Kidney glomerular epithelial cell (primary cell): ENCODE measurements around the gene SLC30A3.
"Not testable (repeated sequence)": the region's sequence is repeated elsewhere in the genome, so short reads cannot be mapped to it uniquely, and the experiment has no call there.

ENCODE experiments used
- DNase-seq: peaks from one replicate; lab custom pipeline; 2025; lab: John Stamatoyannopoulos, UW

SLC30A3 gene

DNA sequence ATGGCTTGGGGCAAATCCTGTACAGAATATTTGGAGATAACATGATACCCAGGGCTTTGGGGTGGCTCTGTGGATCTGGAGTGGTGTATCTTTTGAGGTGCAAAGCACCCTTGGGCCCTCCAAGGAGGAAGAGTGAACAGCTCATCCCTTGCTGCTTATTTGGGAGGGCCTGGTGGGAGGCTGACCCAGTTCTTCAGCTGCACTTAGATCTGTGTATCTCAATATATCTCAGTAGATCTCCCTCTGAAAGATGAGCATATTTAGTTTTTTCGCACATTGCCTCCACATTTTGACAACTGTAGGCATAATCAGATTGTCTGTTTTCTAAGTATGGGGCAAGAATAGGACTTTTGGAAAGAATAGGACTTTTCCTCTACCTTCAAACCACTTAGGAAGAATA is 22.1 kb upstream of the SLC30A3 start:
- DNase-seq: no peak

DNA sequence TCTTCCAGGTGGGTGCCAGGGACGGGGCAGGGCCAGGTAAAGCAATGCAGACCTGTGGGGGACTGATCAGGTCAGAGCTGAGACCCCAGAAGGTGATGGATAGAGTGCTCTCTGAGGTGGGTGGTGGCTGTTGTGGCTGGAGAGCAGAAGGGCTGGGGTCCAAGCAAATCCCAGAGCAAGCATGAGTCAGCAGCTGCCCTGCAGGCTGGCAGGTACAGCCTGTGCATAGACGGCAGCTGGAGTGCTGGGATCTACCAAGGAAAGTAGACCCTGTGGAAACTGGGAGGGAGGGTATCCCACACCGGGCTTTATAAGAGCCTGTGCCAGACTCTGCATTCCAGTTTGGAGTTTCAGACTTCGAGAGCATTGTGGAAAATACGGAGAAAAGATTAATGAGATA is 20.0 kb upstream of the SLC30A3 start:
- no peak for DNase-seq

DNA sequence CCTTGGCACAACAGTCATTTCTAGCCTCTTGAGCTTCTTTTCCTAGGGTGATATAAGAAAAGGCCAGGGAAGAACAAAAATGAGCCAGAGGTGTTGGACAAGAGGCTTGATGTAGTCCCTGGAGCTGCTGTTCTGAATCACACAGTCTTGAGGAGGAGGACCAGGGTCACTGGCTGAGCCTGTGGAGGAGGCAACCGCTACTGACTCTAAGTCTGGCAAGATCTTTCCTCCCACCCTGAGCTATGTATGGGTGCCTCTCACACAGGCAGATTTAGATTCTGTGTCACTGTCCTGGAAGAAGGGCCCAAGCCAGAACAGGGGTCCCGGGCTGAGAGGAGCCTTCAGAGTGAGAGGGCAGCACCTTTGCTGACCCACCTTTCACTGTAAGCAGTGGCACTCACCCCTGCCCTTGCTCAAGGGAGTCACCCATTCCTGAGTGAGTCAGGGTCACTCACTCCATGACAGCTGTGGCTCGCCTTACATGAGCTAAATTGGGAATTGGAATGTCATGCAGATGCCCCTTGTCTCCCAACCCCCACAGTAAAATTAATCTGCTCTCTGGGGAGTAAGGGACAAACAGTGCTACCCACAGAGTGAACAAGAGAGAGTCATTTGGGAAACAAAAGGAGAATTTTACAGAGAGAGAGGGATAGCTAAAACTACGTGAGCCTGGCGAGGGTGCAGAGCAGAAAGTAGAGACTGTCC is 19.2 kb upstream of the SLC30A3 start, which contains the start of gene TRIM54:
Gene TRIM54 (plus strand): TSS at position 575 of the 705 bp plus-strand sequence. CDS start 303 bp downstream, outside the sequence.
- peak; percentile 17 for DNase-seq

DNA sequence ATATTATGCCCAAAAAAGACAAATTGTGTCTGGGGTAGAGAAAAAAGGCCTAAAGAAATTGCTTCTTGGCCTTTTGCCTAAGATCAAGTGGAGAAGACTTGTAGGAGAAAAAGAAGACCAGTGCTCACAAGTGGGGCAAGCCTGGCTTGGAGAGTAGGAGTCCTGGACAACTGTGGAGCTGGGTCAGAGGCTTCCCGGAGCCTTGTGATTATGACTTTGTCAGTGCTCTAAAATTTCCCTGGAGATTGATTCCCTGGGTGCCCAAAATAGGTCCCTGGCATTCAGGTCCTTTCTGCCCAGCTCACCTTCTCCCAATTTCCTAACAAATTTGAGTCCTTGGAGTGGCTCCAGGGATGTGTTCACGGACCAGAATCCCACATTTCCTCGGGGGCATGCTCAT is 18.6 kb upstream of the SLC30A3 start:
- DNase-seq: no peak

DNA sequence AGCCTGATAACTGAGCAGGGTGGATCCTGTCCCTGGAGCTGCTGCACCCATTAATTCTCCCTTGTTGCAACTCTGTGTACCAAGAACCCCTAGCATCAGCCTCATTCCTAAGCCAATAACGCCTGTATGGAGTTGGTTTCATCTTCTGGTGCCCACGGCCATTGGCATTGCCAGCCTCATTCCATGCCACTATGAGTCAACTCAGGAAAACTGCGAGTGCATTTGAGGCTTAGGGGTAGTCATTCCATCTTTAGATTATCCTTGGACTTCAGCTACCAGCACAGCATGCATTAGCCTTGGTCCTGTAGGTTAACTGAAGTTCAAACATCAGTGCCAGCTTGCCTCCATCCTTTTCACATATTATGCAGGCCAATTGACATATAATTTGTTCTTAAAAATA is 18.0 kb upstream of the SLC30A3 start:
- DNase-seq: no peak

DNA sequence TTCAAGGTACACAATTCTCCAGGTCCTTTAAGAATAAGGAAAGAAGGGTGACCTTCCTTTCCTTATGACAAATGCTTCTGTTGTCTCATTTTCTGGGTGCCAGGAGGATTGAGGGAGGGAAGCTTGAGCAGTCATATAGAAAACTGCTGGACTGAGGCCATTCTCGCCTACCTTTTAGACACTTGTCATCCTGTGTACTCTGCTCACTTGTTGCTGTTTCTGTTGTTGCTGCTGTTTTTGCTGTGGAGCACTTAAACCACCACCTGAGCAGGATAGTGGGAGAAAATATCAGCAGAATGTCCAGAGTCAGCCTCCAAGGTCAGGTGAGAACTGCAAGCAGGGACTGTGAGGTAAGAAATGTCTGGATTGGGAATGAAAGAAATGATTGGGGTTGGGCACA is 15.2 kb upstream of the SLC30A3 start:
- no peak for DNase-seq

DNA sequence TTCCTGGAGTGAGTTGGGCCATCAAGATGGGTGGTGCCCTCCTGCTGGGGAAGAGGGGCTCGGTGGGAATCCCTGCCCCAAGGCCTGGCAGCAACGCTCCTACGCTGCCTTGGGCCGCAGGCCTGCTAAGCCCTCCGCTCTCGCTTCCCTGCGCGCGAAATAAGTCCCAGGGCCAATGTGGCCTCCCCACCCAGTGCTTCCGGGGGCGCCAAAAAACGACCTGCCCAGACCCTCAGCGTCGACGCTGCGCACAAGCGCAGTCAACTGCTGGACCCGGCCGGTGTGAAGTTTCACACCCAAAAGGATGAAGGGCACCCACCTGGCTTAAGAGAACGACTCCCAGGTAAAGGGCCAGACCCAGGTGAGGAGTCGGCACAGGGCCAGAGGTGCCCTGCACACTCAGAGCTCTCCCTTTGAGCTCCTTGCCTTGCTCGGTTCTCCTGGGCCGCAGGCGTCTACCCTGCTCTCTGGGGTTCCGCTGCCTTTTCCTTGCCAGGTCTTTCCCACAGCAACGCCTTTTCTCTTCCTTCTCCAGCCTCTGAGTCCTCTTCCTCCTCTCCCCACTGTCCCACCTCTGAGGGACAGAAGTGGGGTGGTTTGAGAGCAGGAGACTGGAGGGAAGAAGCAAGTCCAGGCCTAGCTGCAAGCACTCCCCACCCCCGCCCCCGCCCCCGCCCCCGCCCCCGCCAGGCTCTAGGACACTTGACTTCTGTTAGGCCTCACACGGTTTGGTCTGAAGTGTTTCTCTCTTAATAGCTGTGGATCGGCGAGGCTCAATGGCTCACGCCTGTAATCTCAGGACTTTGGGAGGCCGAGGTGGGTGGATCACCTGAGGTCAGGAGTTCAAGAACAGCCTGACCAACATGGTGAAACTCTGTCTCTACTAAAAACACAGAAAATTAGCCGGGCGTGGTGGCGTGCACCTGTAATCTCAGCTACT is 12.6 kb upstream of the SLC30A3 start, which contains the start of gene DNAJC5G:
Gene DNAJC5G (plus strand): TSS at position 223 of the 940 bp plus-strand sequence. CDS start 1,296 bp downstream, outside the sequence.
- DNase-seq: no peak

DNA sequence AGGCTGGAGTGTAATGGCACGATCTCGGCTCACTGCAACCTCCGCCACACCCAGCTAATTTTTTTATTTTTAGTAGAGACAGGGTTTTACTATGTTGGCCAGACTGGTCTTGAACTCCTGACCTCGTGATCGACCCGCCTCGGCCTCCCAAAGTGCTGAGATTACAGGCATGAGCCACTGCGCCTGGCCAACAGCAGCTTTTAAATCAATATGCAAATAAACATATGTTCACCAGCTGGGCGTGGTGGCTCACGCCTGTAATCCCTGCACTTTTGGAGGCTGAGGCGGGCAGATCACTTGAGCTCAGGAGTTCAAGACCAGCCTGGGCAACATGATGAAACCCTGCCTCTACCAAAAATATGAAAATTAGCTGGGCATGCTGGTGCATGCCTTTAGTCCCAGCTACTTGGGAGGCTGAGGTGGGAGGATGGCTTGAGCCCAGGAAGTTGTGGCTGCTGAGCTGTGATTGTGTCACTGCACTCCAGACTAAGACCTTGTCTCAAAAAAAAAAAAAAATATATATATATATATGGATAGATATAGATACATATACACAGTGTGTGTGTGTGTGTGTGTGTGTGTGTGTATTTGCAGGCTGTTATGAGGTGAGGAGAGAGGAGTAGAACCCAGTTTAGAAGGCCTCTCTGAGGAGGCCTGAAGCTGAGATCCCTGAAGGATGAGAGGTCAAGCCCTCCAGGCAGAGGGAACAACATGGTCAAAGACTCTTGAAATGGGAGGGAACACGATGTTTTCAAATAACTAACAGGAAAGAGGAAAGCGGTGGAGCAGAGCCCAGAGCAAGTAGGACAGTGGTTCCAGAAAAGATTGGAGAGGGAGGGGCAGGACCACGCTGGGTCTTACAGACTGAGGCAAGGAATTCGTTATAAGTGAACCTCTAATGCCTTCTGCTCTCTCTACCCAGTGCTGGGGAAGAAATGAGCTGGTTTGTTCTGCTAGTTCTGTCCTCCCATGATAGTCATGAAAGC is 10.0 kb upstream of the SLC30A3 start:
- DNase-seq: not testable (repeated sequence)

DNA sequence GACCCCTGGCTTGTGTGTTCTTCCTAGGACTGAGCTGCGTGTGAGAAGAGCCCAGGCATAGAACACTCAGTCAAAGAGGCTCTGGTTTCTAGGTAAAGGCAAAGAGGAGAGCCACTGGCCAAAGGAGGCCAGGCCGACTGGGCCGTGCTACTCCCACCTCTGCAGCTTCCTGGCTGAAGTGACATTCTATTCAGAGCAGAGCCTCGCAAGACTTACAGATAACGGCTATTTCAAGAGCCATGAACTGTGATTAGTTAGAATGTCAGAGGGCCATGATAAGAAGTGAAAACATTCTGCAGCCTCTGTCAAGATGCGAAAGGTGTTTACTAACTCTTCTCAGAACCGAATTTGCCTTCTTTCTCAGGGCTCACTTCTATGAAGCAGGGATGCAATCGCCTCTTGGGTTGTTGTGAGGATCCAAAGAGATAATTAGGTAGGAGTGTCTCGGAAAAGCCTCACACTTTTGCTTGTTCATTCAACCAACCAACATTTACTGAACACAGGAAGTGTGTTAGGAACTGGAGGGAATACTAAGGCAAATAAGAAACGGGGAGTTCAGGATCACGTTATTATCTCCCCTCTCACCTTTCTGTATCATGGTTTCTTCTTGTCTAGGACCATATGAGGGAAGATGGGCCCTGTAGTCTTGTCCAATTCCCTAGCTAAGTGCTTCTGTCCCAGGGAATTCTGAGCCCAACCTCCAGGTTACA is 8.9 kb upstream of the SLC30A3 start:
- no peak for DNase-seq

DNA sequence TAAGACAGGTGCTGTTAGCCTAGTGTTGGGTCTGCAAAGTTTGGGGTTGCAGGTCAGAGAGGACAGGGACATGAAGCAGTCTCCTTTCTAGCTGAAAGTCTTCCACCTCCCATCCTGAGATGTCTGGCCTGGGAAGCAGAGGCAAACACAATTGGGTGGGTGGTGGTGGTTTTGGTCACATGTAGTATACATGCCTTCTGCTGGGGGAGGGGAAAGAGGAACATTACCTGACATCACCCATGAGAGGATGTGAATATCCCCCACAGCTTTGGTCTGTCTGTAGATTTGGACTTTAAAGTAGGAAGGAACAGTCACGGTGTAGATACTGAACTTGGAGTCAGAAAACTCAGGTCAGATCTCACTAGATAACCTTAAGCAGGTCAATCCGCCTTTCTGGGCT is 7.8 kb upstream of the SLC30A3 start:
- DNase-seq: no peak

DNA sequence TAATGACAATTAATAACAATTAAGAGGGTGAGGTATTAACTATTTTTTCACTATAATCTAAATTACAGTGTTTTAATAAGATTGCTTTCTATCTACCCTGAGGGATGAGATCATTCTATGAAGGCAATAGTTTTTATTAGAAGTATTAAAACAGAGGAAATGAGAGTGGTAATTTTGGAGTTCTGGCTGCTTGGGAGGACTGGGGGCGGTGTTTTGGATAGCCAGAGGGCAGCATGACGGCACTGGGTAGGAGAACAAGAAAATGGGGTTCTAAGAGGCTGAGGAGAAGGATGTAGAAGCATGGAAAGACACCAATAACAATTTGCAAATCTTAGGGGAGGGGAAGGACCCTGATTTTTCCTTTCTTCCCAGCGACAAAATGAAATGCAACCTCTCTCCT is 7.3 kb upstream of the SLC30A3 start:
- no peak for DNase-seq

DNA sequence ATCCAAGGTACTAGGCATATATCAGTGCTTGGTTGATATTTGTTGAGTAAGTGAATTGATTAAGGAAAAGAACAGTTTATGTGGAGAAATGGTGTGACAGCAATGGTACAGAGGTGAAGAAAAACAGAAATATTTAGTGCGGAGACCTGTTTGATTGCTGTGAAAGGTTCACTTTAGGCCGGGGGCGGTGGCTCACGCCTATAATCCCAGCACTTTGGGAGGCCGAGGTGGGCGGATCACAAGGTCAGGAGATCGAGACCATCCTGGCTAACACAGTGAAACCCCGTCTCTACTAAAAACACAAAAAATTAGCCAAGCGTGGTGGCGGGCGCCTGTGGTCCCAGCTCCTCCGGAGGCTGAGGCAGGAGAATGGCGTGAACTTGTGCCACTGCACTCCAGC is 5.4 kb upstream of the SLC30A3 start:
- not testable (repeated sequence) for DNase-seq

DNA sequence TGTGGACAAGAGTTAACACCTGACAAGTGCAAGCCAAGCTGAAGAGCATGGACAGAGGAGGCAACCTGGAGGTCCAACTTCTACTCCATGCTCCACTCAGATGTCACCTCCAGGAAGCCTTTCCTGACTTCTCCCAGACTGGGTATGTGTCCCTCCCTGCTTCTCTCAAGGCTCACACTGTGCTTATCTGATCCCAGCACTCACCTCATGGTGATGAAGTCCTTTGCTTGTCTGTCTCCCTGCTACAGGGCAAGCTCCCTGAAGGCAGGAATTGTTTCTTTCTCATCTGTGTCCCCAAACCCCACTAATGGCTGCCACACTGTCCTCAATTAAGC is 2.7 kb upstream of the SLC30A3 start:
- DNase-seq: no peak

DNA sequence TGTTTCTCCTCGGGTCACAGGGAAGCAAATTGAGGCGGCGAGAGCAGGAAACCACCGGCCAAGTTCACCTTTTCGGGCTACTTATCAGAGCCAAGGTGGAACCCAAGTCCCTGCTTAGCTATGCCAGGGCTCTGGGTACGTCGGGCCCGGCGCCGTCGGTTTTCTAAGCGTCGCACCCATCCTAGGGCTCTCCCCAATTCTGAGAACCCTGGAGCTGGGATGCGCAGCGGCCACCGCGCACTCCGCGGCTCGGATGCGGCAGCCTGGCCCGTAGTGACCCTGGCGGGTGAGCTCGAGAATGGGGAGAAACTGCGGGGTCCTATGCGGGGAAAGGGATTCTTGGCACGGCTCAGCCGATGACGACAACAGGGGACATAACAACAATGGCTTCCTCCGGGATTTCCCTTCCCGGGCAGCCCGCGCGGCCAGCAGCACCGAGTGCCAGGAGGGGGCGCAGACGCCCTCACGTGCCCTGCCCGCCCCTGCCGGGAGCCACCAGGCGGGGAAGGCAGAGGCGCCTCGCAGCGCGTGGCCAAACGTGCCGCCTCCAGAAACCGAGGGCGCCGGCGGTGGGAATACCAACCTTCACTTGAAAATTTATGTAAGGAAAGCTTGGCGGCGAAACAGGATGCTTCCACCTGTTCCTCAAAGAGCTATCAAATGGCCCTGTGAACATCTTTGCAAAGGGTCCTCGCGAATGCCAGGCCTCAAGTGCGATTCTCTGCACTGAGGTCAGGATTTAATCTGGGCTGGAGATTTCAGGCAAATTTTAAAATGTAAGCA is 2.1 kb upstream of the SLC30A3 start:
- DNase-seq: no peak

DNA sequence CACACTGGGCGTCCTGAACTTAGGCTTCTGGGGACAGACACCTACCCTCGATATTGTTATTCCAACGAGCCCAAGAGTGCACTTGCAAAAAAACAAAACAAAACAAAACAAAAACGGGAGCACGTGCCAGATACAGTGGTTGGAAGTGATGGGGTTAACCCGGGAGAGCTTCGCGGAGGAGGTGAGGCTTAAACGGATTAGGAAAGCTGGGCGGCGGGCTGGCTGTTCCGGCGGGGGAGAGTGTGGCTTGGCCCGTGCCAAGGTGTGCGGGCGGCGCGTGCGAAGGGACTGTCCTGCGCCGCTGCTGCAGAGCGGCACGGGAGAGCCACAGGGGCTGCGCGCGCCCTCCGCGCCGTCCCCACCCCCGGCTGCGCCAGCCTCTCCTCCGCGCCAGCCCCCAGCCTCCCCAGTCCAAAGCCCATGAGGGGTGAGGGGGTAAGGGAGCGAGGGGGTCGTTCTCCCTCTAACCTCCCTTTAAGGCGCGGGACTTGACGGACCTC is 1.5 kb upstream of the SLC30A3 start:
- DNase-seq: no peak

DNA sequence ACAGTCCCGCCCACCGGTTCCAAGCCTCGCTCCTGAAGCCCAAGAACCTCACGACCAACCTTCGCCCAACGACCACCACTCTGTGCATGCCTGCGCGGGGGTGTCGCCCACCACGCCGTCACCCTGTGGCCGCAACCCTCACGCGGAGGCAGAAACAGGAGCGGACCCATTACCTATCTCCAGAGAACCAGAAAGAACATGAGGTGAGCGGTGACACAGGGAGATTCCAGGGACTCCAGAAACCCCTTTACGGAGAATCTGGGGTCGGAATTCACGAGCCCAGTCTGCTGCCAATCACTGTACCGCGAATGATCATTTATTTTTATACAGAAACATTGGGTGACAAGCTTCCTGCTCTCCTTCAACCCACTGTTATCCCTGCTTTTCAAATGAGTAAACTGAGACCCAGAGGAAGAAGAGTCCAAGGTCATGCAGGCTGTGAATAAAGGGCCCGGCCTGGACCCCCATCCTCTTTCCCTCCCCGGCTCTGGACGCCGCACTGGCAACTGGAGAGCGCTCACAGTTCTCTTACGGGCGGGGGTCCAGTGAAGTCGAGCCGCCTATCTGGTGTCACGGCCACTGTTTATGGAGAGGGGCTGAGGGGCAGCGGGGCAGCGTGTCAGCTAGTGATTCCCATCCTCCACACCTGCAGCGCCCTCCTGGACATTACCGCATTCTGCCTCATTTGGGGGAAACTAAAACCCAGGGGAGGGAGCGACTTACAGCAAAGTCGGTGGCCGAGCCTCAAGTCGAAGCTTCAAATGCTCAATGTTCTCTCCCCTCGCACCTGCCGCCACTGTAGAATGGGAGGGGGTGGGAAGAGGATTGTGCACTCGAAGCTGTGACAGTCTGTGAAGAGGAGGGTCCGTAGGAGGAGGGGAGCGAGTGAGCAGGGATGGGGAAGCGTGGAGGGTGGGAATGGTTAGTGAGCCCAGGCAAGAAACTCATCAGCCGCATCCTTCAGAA is 723 bp upstream of the SLC30A3 start:
- DNase-seq: no peak

DNA sequence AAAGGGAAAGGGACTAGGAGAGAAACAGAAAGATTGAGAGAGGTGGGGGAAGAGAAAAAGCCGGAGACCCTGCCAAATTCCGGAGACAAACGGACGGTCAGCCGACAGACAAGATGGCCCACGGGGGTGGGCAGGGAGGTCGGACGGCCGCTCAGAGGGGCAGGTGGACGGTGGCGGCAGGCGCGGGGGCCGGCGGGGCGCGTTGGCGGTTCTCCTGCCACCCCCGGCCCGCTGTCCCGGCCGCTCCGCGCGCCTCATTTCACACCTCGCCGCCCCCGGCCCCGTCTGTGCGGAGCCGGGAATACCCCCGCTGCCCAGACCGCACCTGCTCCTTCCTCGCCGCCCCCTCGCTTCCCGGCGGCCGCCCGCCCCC is 935 bp downstream of the SLC30A3 start:
- no peak for DNase-seq

DNA sequence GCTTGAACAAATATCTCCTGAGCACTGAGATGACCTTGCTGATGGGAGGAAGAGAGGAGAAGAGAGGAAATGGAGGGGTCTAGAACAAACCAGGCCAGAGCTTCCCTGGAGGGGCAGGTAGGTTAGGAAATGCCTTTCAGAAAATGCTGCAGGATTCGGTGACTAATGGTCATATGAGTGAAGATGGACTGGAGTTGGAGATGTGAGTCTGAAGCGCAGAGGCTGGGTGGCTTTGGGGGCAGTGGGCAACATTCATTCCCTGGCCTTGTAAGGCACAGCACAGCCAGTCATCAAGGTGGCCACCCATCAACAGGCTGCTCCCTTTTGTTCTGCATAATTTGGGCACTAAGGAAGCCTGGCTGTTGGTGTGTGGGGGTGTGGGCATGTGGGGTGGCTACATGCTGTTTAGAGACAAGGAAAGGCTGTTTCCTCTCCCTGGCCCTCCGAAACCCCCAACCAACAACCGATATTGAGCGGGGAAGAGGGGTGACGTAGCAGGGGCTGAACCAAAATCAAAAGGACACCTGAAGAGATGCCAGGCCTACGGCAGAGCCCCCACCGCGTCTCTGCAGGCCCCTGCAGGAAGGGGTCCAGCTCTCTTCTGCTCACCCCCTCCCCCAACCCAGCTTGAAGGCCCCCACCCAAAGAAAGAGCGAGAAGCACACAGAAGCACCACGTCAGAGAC is 1.5 kb downstream of the SLC30A3 start:
- no peak for DNase-seq

DNA sequence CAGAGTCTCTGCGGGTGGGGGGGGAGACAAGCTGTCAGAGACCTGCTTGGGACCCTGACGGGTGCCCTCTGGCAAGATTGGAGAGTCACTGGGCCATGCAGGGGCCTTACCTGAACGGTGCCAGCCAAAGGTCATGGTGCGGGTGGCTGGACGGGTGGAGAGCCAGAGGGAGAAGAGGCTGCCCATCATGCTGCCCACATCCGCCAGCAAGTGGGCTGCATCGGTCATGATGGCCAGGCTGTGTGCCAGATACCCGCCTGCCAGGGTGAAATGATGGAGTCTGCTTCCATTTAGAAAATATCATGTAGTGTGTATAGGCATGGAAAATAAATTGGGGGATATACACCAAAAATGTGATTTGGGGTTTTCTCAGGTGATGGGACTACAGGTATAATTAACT is 4.8 kb downstream of the SLC30A3 start:
- no peak for DNase-seq
